GM21367 (cell line): ENCODE measurements around the gene MYOM3.

Source experiments
- ATAC-seq: cut with Tn5 transposase; IDR thresholded peaks from one replicate; pipeline ENCODE4 v1.9.1; 2021; ENCODE audit not compliant: unreplicated experiment

MYOM3 gene

GRCh38 chr1:24097663-24098062 lies 14.3 kb downstream of the MYOM3 start:
- ATAC-seq: no peak

- no peak for ATAC-seq
These were observed 15.2 kb downstream of the MYOM3 start for GRCh38 chr1:24096739-24097103.

- no peak for ATAC-seq
These were observed 15.8 kb downstream of the MYOM3 start for GRCh38 chr1:24096009-24096738.

GRCh38 chr1:24095140-24095859 lies 16.6 kb downstream of the MYOM3 start:
- no peak for ATAC-seq

- no peak for ATAC-seq
These were observed 17.4 kb downstream of the MYOM3 start for GRCh38 chr1:24094554-24094953.

GRCh38 chr1:24093732-24094131 lies 18.2 kb downstream of the MYOM3 start:
- ATAC-seq: no peak

GRCh38 chr1:24092979-24093378 lies 19.0 kb downstream of the MYOM3 start:
- no peak for ATAC-seq

GRCh38 chr1:24091971-24092482 lies 19.9 kb downstream of the MYOM3 start:
- ATAC-seq: no peak

- ATAC-seq: no peak
These were observed 21.2 kb downstream of the MYOM3 start for GRCh38 chr1:24090736-24091135.

GRCh38 chr1:24089743-24090555 lies 22.0 kb downstream of the MYOM3 start:
- ATAC-seq: no peak

- ATAC-seq: no peak
These were observed 22.8 kb downstream of the MYOM3 start for GRCh38 chr1:24089027-24089742.

- ATAC-seq: no peak
These were observed 25.5 kb downstream of the MYOM3 start for GRCh38 chr1:24086466-24086865.

- no peak for ATAC-seq
These were observed 26.4 kb downstream of the MYOM3 start for GRCh38 chr1:24085546-24085945.

GRCh38 chr1:24085007-24085406 lies 26.9 kb downstream of the MYOM3 start:
- ATAC-seq: no peak

- no peak for ATAC-seq
These were observed 27.9 kb downstream of the MYOM3 start for GRCh38 chr1:24084050-24084449.

- ATAC-seq: no peak
These were observed 29.6 kb downstream of the MYOM3 start for GRCh38 chr1:24082372-24082771.

- no peak for ATAC-seq
These were observed 30.7 kb downstream of the MYOM3 start for GRCh38 chr1:24081190-24081589.

GRCh38 chr1:24080131-24080530 lies 31.8 kb downstream of the MYOM3 start:
- ATAC-seq: no peak

- ATAC-seq: no peak
These were observed 34.5 kb downstream of the MYOM3 start for GRCh38 chr1:24077278-24077978.

- ATAC-seq: no peak
These were observed 36.0 kb downstream of the MYOM3 start for GRCh38 chr1:24075946-24076345.

- ATAC-seq: no peak
These were observed 36.4 kb downstream of the MYOM3 start for GRCh38 chr1:24075590-24075854.
